Tibial nerve (tissue), 4 donors: ENCODE results near the gene GJA10. TPM values are rescaled to one million over a fixed set of nuclear protein-coding genes. Genes with fewer than 3 reads are reported as not detected.

Experiments
- DNase-seq, 2 donors: peaks; one replicate each; pipeline ENCODE4 v3.0.0-alpha.2; 2019; ENCODE audit warnings: low spot score in 2 of 2
- H3K27ac ChIP-seq, 4 donors: fragments of 200-600 bp; sonication (generic) in 3 of 4; one replicate each; pipeline ENCODE4 v1.5.1; 2017 to 2019; ENCODE audit warnings: mild to moderate bottlenecking in 1 of 4
- H3K27me3 ChIP-seq, 2 donors: fragments of 200-600 bp; sonication (generic) in 1 of 2; one replicate each; pipeline versions ENCODE4 v1.5.1 to v1.6.0; 2017 to 2019
- H3K36me3 ChIP-seq, 3 donors: fragments of 200-600 bp; sonication (generic); one replicate each; pipeline ENCODE4 v1.5.1; 2018 to 2019
- H3K4me1 ChIP-seq, 4 donors: fragments of 200-600 bp; sonication (generic) in 3 of 4; one replicate each; pipeline ENCODE4 v1.5.1; 2017 to 2019
- H3K4me3 ChIP-seq, 4 donors: fragments of 200-600 bp; sonication (generic) in 3 of 4; one replicate each; pipeline ENCODE4 v1.5.1; 2017 to 2019; ENCODE audit warnings: mild to moderate bottlenecking in 1 of 4, moderate library complexity in 1 of 4
- H3K9me3 ChIP-seq, 4 donors: fragments of 200-600 bp; sonication (generic) in 3 of 4; one replicate each; pipeline ENCODE4 v1.5.1; 2017 to 2019
- EP300 ChIP-seq, 2 donors: sonication (generic); formaldehyde crosslinking; IDR thresholded peaks; one replicate each; pipeline ENCODE4 v1.6.1; 2017; ENCODE audit warnings: antibody characterized with exemption in 2 of 2, mild to moderate bottlenecking in 1 of 2
- POLR2A ChIP-seq, 2 donors: fragments of 450-650 bp; IDR thresholded peaks; one replicate each; pipeline ENCODE4 v1.6.1; 2017; ENCODE audit warnings: antibody characterized with exemption in 2 of 2, mild to moderate bottlenecking in 2 of 2, moderate library complexity in 2 of 2
- WGBS, 2 donors: methylation state at CpG; one replicate each; pipeline ENCODE4 v1.1.5; 2018; 5-methylcytosine and 5-hydroxymethylcytosine counted together
- total RNA-seq, 4 donors: library from RNA; depleted of rRNA; stranded (reverse); fragments of >200 nt; gene quantifications; one replicate each; pipeline ENCODE4 v1.1.0, GENCODE V29; 2016
- TF ChIP-seq, protein P1 (sequence below), 5 experiments: fragments of 200-600 bp in 3 of 5; fragments of 450-650 bp in 2 of 5; sonication (generic) in 3 of 5; IDR thresholded peaks; one replicate each; pipeline ENCODE4 v1.5.1; 2016 to 2019; ENCODE audit warnings: antibody characterized with exemption in 5 of 5, mild to moderate bottlenecking in 3 of 5, moderate library complexity in 2 of 5

The GJA10 gene
- total RNA-seq, 4 donors from 2014 or later = not detected

GRCh38 chr6:89862698-89863097 is 31.6 kb upstream of the GJA10 start:
- 93 to 94% methylated on average over 2 of the region's 2 CpGs for WGBS, 2 donors
- H3K36me3 ChIP-seq = peaks cover 3 to 100% (median 23%) of the 10 kb centered on the region in 3 donors

GRCh38 chr6:89866024-89866678 is 28.1 kb upstream of the GJA10 start:
- H3K27ac ChIP-seq = no peak overlapping the region
- H3K4me3 ChIP-seq = no peak overlapping the region
- DNase-seq = no peak
- H3K9me3 ChIP-seq = no peaks in the 10 kb centered on the region
- TF ChIP-seq, protein P1, sequence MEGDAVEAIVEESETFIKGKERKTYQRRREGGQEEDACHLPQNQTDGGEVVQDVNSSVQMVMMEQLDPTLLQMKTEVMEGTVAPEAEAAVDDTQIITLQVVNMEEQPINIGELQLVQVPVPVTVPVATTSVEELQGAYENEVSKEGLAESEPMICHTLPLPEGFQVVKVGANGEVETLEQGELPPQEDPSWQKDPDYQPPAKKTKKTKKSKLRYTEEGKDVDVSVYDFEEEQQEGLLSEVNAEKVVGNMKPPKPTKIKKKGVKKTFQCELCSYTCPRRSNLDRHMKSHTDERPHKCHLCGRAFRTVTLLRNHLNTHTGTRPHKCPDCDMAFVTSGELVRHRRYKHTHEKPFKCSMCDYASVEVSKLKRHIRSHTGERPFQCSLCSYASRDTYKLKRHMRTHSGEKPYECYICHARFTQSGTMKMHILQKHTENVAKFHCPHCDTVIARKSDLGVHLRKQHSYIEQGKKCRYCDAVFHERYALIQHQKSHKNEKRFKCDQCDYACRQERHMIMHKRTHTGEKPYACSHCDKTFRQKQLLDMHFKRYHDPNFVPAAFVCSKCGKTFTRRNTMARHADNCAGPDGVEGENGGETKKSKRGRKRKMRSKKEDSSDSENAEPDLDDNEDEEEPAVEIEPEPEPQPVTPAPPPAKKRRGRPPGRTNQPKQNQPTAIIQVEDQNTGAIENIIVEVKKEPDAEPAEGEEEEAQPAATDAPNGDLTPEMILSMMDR (IDR thresholded peaks at IDR 0.05) = no peak
- TF ChIP-seq EP300 (IDR thresholded peaks at IDR 0.05) (no peak), POLR2A (IDR thresholded peaks at IDR 0.05) (no peak)
- H3K27me3 ChIP-seq = no peaks in the 10 kb centered on the region
- 95% methylated on average over 6 of the region's 6 CpGs for WGBS, 2 donors
- no peaks in the 10 kb centered on the region for H3K4me1 ChIP-seq
- H3K36me3 ChIP-seq = peaks cover 0 to 97% (median 16%) of the 10 kb centered on the region in 3 donors

More at GRCh38 chr6:89862698-89863097, 31.6 kb upstream of the GJA10 start:
- no peaks in the 10 kb centered on the region for H3K4me1 ChIP-seq
- H3K27me3 ChIP-seq = no peaks in the 10 kb centered on the region
- H3K4me3 ChIP-seq = no peak overlapping the region
- TF ChIP-seq, protein P1 (IDR thresholded peaks at IDR 0.05) = no peak
- TF ChIP-seq POLR2A (IDR thresholded peaks at IDR 0.05) = no peak
- TF ChIP-seq EP300 (IDR thresholded peaks at IDR 0.05) = no peak
- no peak overlapping the region for H3K27ac ChIP-seq
- no peak for DNase-seq
- H3K9me3 ChIP-seq = no peaks in the 10 kb centered on the region

DNA sequence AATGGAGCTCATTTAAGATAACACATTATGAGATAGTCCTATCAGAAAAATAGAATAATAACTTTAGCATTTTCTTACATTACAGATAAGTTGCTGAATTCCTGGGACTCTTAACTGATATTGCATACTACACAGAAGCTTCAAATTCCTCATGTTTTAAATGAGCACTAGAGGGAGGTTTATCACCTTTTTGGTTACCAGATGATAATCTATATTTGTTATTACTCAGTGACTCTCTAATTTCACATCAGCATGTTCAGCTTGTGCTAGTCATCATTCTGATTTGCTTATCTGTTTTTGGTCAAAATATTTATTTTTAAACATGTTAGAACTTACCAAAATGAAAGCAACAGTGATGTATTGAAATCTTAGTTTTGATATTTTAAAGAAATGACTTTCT is 20.5 kb upstream of the GJA10 start:
- no peak for DNase-seq
- Histone ChIP-seq H3K4me1 (no peaks in the 10 kb centered on the region), H3K4me3 (no peak overlapping the region), H3K27me3 (no peaks in the 10 kb centered on the region), H3K36me3 (peaks cover 0 to 64% (median 10%) of the 10 kb centered on the region in 3 donors), H3K9me3 (no peaks in the 10 kb centered on the region), H3K27ac (no peak overlapping the region)
- TF ChIP-seq, protein P1 (IDR thresholded peaks at IDR 0.05) = no peak
- no peak for TF ChIP-seq POLR2A (IDR thresholded peaks at IDR 0.05)
- TF ChIP-seq EP300 (IDR thresholded peaks at IDR 0.05) = no peak

DNA sequence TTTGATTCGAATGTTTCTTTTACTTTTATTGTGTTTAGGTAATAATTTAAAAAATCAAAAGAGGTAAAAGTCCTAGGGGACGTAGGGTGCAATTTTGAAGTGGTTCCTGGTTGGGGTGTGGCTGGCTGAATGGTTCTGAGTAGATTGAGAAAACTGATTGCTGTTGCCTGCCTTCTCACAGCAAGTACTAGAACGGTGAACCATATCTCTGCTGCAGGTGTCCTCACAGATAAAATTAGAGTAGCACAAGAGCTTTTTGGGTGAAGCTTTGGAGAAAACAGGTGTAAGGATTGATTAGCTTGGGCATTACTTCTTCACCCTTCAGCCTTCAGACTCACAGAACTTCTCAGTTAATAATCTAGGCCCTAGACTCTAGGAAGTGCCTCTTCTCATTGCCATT is 19.8 kb upstream of the GJA10 start:
- Histone ChIP-seq H3K36me3 (peaks cover 0 to 58% (median 10%) of the 10 kb centered on the region in 3 donors), H3K27ac (no peak overlapping the region), H3K4me1 (no peaks in the 10 kb centered on the region), H3K4me3 (no peak overlapping the region), H3K27me3 (no peaks in the 10 kb centered on the region), H3K9me3 (no peaks in the 10 kb centered on the region)
- no peak for DNase-seq
- 93 to 94% methylated on average over 3 of the region's 3 CpGs for WGBS, 2 donors
- no peak for TF ChIP-seq EP300 (IDR thresholded peaks at IDR 0.05)
- TF ChIP-seq, protein P1 (IDR thresholded peaks at IDR 0.05) = no peak
- no peak for TF ChIP-seq POLR2A (IDR thresholded peaks at IDR 0.05)

- peaks cover 0 to 6% (median 0%) of the 10 kb centered on the region in 4 donors for H3K9me3 ChIP-seq
- TF ChIP-seq, protein P1 (IDR thresholded peaks at IDR 0.05) = no peak
- TF ChIP-seq POLR2A (IDR thresholded peaks at IDR 0.05) (no peak), EP300 (IDR thresholded peaks at IDR 0.05) (no peak)
- DNase-seq = no peak
- 92 to 94% methylated on average over 34 to 42 of the region's 44 CpGs for WGBS, 2 donors
- H3K4me1 ChIP-seq = no peaks in the 10 kb centered on the region
- H3K27ac ChIP-seq = no peak overlapping the region
- no peak overlapping the region for H3K4me3 ChIP-seq
- peaks cover 0 to 26% of the 10 kb centered on the region in 2 donors for H3K27me3 ChIP-seq
- no peaks in the 10 kb centered on the region for H3K36me3 ChIP-seq
Observed at GRCh38 chr6:89886378-89887120, 7.7 kb upstream of the GJA10 start.
